LoVo (cell line): ENCODE measurements around the gene ST3GAL4.
A peak's percentile ranks its signal among the peaks of the same experiment; 100 is the strongest.

Experiments
- DNase-seq: peaks from one replicate; pipeline ENCODE4 v3.0.0-alpha.2; 2016; ENCODE audit warnings: low spot score

The ST3GAL4 gene

DNA sequence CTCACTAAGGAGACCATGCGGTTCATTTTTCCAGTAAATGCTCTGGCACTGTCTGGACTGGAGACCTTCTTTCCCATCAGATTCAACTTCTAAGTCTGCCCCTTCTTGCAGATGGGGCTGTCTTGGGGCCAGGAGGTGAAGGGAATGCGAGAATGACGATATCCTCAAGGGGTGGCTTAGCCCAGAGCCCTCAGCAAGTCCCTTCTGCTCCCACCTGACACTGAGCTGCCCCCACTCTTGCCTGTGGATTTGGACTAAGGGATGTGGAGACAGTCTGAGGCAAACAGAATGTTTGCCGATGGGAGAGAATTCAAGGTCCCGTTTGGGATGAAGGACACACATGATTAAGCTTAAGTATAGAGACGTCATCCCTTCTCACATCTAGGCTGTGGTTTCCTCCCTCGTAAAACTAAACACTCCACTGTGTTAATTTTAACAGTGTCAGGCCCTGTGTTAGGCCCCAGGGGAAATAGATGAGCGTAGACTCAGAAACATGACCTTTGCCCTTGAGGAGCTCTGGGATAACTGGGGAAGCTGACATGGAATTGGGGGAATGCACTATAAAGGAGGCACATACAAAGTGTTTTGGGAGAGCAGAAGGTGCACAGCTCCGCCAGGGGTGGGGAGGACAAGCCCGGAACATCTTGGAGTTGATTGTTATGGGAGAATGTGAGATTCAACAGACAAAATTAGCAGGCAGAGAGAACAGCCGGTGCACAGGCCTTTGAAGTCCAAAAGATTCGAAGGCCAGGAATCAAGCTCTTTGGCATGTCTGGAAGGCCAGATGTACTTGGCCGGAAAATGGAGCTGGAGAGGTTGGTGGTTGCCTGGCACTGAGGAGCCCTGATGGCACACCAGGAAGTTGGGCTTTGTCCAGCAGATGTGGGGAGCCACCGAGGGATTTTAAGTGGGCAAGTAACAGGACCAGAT is 71.6 kb downstream of the ST3GAL4 start:
- peak; percentile 31 for DNase-seq

DNA sequence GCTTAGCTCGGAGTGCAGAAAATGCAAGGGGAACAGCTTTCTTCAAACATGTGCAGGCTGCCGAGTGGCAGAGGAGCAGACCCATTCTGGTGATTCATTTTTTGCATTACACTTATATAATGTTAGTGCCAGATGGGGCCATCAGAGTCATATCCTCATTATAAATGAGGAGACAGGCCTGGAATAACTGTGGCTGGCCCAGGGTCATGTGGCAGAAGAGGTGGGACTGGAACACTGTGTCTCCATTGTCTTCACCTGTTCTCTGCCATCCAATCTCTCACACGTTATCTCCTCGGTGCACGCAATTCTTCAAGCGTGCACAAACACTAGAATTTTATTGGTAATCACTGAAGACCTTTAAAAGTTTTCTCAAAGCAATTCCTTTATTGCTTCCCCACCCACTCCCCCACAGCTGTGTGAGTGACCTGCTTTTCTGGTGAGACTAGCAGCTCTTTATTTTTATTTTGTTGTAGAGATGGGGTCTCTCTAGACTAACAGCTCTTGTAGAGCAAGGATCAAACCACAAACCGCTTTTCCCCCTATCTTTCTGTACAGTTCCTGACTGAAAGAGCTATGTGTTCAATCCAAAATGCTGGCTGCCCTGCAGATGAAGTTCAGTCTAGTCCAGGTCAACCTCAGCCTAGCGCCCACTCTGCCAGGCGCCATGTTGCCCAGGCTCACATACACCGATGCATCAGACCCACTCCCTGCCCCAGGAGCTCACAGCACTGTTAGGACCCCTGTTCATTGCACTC is 75.3 kb downstream of the ST3GAL4 start:
- peak; percentile 60 for DNase-seq

DNA sequence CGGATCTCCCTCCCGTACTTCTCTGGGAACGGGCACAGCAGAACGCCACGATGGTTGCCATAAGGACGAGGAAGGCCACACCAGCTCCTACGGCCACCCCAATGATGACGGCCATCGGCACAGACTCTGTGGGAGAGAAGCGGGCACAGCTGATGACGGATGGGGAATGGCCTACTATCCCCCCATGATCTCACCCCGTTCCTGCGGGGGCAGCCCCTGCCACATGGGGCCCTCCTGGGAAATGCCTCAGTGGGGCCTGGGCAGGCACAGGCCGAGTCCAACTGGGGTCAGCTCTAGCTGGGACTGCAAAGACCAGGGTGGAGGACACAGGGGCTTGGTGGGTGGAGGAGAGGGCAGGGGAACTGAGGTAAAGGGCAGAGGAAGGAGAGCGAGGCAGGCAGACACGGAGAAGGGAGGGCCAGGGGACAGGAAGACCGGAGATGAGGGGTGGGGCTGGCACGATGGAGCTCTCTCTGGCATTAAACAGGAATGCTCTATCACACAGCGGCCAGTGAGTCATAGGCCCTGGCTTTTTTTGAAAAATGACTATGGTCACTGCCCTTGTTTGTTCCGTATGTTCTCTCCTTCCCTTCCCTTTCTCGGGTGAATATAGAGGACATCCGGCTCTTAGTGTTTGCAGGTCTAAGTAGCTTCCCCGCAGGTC is 76.0 kb downstream of the ST3GAL4 start:
- peak; percentile 86 for DNase-seq

DNA sequence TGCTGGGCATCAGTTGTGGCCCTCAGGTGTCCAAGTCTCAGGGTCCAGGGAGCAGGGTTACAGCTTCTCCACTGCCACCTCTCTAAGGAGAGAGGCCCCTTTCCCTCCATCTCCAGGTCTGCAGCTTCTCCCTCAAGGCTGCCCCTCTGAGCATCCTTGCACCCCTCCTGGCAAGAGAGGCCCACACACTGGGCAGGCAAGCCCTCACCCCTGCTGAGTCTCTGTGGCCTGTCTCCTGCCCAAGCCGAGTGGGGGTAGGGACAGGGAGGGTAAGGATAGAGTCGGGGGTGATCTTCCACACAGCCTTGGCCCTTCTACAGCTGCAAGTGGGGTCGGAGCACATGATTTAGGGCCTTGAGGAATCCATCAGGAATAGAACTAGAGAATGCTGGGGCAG is 76.6 kb downstream of the ST3GAL4 start:
- DNase-seq: no peak

DNA sequence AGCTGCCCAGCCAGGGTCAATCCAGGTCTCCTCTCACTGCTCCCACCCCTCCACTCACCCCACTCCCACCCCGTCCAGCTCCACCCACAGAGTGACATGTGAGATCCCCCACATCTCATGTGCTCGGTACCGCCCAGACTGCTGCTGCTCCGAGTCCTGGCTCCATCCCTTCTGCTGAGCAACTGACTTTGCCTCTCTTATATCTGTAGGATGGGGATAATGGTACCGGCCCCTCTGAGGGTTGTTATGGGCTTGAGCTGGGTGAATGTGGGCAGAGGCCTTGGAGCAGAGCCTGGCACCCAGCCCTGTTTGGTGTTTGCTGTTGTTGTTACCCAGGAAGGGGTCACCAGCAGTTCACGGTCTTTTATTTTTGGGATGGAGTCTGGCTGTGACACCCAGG is 77.0 kb downstream of the ST3GAL4 start:
- no peak for DNase-seq

DNA sequence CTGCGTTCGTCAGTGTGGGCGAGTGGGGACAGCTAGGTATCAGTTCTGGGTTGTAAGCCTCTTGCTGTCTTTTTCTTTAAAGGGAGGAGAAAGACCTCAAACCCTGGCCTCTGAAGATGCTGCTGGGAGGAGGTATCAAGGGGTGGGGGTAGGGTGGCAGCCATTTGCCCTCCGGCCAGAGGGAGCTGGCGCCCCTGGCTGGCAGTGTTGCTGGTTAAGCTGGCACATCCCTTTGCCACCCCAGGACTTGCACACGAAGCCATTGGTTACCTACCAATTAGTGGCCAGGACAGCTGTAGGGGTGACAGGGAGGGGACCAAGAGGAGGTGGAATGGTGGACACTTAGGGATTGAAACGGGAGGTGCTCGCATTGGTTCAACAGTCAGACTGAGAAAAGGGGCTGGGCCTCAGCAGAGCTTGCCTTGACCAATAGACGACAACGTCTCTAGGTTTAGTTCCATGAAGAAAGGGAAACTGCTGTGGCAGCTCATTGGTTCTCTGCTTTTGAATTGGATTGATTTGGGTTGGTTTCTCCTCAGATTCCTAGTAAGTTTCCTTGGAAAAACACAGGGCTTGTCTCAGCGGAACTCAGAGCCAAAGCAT is 77.9 kb downstream of the ST3GAL4 start:
- DNase-seq: no peak

DNA sequence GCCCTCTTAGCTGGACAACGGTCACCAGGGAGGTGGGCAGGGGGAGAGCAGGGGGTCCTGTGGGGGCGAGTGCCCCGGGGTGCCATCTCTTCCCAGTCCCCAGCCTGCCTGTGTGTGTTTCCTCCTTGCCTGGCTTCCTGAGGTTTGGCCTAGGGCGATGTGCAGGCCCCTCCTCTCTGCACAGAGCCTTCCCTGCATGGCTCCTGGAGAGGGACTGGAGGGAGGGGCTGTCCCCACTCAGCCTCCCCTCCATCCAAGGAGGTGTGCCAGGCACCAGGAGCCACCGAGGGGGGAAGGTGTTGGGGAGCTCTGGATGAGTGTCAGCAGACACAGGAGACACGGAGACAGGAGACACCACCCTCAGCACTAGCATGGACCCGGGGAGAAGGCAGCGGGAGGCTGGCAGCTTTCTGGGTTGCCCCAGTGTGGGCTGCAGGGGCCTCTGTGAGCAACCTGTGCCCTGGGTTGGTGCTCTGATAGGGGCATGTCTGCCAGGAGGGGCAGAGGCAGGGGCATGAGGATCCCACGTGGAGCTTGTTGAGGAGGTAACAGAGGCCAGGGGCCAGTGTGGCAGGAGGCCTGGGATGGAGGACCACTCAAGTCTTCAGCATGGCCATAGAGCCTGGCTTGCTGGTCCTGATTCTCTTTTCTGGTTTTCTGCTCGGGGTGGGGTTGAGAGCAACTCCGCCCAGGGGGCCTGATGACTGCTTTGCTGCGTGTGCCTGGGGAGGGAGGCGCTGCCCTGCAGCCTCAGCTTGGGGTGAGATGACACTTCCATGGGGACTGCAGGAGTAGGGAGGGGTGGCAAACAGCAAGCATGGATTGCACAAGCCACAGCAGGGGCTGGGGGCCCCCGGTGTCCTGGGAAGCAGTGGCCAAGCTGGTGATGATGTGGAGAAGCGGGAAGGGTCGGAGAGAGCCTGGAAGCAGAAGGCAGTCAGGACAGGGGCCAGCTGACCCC is 78.8 kb downstream of the ST3GAL4 start:
- DNase-seq: no peak

DNA sequence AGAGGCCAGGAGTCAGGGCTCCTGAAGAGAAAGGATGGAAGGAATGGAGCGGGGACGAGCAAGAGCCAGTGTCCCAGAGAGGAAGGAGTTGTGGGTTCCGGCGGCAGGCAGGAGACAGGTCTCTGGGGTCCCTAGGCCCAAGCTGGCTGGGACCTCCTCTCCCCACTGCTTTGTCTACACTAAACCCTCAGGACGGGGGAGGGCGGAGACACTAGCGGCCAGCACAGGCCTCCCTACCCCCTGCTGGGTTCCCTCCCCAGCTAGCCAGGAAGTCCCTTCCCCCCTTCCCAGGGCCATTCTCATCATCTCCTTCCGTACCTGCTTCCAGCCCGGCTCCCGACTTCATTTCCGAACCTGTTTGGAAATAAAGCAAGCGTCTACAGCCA is 79.5 kb downstream of the ST3GAL4 start:
- no peak for DNase-seq

DNA sequence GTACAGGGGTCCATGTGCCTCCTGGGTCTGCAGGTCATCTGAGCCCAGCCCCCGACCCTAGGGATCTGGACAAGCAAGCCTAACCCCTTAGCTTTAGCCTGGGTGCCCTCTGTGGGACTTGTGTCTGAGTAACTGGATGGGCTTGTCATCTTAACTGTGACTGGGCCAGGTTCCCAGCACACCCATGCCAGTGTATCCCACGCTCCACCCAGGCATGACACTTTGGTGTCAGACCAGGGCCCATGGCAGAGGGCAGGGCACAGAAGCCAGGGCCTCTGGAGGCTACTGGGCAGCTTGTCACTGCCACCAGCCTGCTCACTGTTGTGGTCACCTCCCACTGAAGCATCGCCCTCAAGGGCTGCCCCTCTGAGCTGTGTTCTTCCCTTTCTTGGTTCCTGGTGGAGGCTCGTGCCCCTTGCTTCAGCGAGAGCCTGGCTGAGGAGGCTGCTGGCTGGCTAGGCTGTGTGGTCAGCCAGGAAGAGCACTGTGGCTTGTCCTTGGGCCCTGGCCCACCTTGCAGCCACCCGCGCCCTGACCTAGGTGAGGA is 80.8 kb downstream of the ST3GAL4 start:
- DNase-seq: no peak

DNA sequence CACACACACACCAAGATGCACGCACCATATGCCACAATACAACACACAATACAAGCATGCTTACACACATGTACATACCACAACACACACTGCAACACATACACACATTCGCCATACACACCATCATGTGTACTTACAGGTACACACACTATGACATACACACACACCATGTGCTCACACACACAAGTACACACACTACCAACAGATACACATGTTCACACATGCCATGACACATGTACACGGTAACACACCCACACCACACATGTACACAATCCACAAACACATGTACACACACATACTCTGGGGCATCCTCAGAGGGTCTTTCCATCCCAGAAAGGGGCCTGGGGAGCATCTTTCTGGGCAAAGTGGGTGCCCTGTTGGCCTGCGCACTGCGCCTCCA is 82.2 kb downstream of the ST3GAL4 start:
- DNase-seq: no peak

DNA sequence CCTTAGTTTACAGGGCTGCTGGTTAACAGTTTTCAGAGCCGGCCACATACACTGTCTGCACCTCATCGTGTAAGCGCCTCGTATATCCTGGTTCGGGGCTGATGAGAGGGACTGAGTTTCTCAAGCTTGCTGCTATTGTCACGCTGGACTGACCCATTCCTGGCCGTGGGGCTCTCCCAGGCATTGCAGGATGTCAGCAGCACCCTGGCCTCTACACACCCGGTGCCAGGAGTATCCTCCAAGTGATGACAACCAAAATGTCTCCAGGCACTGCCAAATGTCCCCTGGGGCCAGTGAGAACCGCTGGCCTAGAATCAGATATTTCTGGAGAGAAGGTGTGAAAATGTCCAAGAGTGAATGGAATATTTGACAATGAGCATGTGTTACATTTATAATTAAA is 82.8 kb downstream of the ST3GAL4 start:
- no peak for DNase-seq

DNA sequence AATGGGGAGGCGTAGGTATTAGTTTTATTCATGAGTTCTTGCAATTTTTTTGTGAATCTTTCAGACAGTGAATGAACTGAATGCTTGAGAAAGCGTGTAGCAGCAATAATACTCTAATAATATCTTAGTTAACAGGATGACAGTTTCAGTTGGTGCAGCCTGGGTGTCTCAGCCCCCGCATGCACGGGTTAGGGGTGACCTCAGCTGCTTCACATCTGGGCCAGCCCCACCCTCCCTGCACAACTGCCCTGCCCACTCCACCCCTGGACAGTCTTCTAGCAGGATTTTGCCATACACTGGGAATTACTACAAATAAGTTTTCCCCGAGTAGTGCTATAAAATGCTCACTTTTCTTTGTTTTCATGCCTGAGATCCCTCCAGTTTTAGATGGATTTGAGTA is 83.2 kb downstream of the ST3GAL4 start:
- DNase-seq: no peak

DNA sequence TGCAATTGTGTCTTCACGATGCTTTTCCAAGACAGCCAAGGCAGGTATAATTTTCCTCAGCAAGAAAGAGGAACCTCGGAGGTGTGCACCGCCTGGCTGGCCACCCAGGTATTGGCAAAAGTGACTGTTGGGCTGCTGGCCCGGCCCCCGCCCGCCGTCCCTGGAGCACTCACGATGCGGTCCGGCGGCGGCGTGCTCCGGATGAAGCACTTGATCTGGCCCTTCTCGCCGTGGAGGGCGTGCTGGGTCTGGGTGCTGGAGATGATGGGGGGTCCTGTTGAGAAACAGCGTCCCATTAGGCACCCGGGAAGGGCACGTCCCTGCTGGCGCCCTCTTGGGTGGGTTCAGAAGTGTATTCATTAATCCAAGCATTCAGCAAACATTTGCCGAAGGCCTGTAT is 84.8 kb downstream of the ST3GAL4 start:
- no peak for DNase-seq

DNA sequence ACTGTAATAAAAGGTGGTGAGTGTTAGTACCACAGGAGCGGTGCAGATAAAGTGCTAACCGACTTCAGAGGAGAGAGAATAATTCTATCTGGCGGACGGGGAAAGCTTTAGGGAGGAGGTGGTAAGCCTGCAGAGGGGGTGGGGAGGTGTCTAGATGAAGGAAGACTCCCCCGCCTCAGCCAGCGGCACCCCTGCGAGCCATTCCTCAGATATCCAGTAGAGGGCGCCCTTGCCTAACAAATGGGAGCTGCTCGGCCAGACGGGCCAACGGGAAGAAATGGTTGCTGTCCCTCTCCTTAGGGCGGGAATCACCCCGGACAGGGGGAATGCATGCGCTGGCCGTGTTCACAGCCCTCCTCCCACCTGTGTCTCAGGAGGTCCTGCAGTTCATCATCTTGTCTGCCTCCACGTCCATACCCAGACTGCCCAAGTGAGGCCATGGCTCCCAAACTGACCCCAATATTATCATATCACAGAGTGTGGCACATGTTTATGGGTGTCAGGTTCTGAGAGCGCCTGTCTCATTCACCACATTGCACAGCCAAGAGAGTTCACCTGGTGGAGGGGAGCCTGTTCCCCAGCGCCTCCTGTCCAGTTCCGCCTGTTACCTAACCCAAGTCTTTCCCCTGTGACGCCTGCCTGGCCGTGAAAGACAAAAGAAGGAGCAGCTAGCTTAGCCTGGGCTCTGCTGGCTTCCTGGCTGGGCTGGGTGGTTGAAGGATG is 85.5 kb downstream of the ST3GAL4 start:
- peak; percentile 73 for DNase-seq

DNA sequence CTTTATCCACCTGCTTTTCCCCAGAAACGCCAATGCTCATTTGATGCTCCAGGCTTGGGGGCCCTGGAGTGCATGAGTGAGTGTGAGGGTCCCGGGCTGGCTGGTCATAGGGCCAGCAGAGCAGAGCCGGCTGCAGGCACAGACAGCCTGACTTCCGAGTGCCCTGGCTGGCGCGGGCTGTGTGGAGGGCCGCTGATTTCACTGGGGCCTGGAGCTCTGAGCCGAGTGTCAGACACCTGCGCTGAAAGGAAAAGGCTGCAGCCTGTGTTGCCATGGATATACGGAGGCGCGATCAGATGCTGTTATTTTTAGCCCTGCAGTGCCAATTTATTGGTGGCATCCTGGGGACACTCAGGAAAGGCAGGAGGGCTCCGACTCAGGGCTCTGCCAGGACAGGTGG is 87.6 kb downstream of the ST3GAL4 start:
- DNase-seq: no peak

DNA sequence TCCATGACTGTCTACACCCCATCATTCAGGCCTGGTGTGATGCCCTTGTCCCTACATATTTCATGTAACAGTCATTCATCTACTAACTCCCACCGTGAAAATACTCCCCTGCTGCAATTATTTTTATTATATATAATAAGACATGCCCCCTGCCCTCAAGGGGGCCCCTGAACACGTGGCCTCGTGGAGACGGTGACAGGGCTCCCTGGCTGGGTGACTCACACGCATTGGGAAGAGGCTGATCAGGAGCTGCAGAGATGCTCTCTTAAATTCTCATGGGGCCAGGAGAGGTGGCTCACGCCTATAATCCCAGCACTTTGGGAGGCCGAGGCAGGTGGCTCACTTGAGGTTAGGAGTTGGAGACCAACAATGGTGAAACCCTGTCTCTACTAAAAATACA is 88.6 kb downstream of the ST3GAL4 start:
- no peak for DNase-seq

DNA sequence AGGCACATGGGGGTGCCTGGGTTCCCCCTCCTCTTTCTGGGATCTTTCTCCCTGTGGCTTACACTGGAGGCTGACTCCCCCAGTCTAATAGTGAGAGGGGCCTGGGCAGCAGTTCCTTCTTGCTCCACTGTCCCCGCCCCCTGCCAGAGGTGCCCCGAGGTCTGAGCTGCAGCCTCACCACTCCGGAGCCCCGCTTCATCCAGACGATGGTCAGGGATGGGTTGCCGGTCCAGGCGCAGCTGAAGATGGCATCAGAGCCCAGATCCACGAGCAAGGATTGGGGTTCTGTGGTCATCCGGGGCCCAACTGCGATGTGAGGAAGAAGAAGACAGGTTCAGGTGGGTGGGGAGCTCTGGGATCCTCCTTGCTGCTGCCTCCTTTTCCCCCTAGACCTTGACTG is 91.1 kb downstream of the ST3GAL4 start:
- DNase-seq: no peak

DNA sequence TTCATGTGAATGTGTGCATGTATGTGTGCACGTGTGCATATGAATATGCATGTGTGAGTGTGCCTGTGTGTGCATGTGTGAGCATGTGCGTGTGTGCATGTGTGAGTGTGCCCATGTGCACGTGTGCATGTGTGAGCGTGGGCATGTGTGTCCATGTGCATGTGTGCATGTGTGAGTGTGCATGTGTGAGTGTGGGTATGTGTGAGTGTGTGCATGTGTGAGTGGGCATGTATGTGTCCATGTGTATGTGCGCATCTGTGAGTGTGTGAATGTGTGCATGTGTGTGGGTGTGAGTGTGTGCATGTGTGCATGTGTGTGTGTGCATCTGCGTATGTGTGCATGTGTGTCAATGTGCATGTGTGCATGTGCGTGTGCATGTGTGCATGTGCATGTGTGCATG is 94.7 kb downstream of the ST3GAL4 start:
- DNase-seq: no peak

DNA sequence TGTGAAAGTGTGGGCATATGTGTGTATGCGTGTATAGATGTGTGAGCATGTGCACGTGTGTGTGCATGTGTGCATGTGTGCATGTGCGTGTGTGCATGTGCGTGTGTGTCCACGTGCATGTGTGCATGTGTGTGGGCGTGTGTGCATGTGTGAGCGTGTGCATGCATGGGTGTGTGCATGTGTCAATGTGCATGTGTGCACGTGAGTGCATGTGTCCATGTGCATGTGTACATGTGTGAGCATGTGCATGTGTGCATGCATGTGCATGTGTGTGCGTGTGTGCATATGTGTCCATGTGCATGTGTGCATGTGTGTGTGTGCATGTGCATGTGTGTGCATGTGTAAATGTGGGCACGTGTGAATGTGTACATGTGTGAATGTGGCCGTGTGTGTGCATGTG is 95.3 kb downstream of the ST3GAL4 start:
- DNase-seq: no peak

DNA sequence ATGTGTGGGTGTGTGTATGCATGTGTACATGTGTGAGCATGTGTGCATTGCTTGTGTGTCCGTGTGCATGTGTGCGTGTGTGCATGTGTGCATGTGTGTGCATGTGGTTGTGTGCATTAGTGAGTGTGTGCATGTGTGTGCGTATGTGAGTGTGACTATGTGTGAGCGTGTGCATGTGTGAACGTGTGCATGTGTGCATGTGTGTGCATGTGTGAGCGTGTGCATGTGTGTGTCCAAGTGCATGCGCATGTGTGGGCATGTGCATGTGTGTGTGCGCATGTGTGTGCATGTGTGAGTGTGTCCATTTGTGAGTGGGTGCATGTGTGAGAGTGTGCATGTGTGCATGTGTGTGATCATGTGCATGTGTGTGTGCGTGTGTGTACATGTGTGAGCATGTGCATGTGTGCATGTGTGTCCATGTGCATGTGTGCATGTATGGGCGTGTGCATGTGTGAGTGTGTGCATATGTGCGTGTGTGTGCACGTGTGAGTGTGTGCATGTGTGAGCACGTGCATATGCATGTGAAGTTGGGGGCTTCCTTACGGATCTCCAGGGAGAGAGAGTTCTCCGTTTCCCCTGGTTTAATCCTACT is 95.8 kb downstream of the ST3GAL4 start:
- DNase-seq: no peak
